ENCODE data around the gene EPHA5. TPM values are rescaled to one million over a fixed set of nuclear protein-coding genes. Genes with fewer than 3 reads are reported as not detected.

Gene EPHA5
- total RNA-seq, 1 experiment from 2014 or later: not detected

DNA sequence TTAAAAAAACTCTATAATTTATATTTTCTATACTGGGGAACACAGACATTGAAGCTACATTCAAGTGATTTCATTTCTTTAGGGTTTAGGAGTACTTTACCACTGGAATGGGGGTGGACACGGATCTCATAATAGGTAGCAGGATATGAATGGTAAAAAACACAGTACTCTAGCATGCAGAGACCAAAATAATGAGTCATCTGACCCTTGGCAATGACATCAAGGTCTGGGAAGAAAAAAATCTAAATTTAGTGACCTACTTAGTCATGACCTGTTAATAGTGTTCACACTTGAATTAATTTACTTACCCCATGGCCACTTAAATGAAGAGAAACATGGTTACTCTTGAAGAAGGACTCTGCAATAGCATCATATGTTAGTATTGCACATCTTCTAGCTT is 187.9 kb downstream of the EPHA5 start:
- Histone ChIP-seq H3K27me3 (ENCODE audit: insufficient read depth, low read length) (no peaks in the 10 kb centered on the region), H3K14ac (ENCODE audit: insufficient read depth, low read length) (no peak overlapping the region), H3K79me1 (ENCODE audit: insufficient read depth, low read depth, low read length, poor library complexity, severe bottlenecking) (no peaks in the 10 kb centered on the region), H3K4me1 (ENCODE audit: insufficient read depth, low read length) (no peaks in the 10 kb centered on the region), H3K18ac (ENCODE audit: insufficient read length, low read depth, low read length) (no peak overlapping the region), H3K79me2 (ENCODE audit: insufficient read depth, low read length) (no peaks in the 10 kb centered on the region), H2BK12ac (ENCODE audit: insufficient read length, low read depth, low read length) (no peak overlapping the region), H3K4ac (ENCODE audit: low read depth, low read length) (no peak overlapping the region), H4K91ac (ENCODE audit: insufficient read length, low read depth, low read length) (no peak overlapping the region), H3K56ac (ENCODE audit: insufficient read length, low read depth, low read length) (no peak overlapping the region), H3K9ac (ENCODE audit: extremely low read depth, insufficient read length, low read length) (no peak overlapping the region), H4K8ac (replicated peaks; ENCODE audit: insufficient read length, low read depth, low read length) (no peak overlapping the region), H2AK5ac (ENCODE audit: insufficient read length, low read length) (no peak overlapping the region), H2BK120ac (ENCODE audit: low read depth, low read length, poor library complexity, severe bottlenecking) (no peak overlapping the region), H3K23ac (ENCODE audit: insufficient read length, low read depth, low read length) (no peak overlapping the region), H2BK15ac (ENCODE audit: low read depth, low read length) (no peak overlapping the region), H3K4me2 (ENCODE audit: insufficient read depth, insufficient read length, low read length) (no peak overlapping the region), H3K9me3 (ENCODE audit: control insufficient read depth, low read depth, low read length) (no peaks in the 10 kb centered on the region), H4K20me1 (ENCODE audit: control insufficient read depth, insufficient read depth, insufficient read length) (no peaks in the 10 kb centered on the region), H4K5ac (ENCODE audit: insufficient read length, low read depth, low read length) (no peak overlapping the region), H3K23me2 (ENCODE audit: insufficient read length, low read depth, low read length, poor library complexity, severe bottlenecking) (no peaks in the 10 kb centered on the region), H2AFZ (ENCODE audit: low read length) (no peak overlapping the region), H2BK20ac (ENCODE audit: low read depth, low read length, poor library complexity, severe bottlenecking) (no peak overlapping the region), H3K27ac (ENCODE audit: insufficient read length, low read depth, low read length) (no peak overlapping the region), H3T11ph (ENCODE audit: low read length) (no peak overlapping the region), H2BK5ac (ENCODE audit: insufficient read length, low read length) (no peak overlapping the region)
- no peak overlapping the region for H3K27ac Mint-ChIP-seq
- no peaks in the 10 kb centered on the region for H3K36me3 Mint-ChIP-seq (ENCODE audit: insufficient read depth in 1 of 3, low read depth in 3 of 3)
- no peaks in the 10 kb centered on the region for H3K9me3 Mint-ChIP-seq
- TF ChIP-seq, protein P1, sequence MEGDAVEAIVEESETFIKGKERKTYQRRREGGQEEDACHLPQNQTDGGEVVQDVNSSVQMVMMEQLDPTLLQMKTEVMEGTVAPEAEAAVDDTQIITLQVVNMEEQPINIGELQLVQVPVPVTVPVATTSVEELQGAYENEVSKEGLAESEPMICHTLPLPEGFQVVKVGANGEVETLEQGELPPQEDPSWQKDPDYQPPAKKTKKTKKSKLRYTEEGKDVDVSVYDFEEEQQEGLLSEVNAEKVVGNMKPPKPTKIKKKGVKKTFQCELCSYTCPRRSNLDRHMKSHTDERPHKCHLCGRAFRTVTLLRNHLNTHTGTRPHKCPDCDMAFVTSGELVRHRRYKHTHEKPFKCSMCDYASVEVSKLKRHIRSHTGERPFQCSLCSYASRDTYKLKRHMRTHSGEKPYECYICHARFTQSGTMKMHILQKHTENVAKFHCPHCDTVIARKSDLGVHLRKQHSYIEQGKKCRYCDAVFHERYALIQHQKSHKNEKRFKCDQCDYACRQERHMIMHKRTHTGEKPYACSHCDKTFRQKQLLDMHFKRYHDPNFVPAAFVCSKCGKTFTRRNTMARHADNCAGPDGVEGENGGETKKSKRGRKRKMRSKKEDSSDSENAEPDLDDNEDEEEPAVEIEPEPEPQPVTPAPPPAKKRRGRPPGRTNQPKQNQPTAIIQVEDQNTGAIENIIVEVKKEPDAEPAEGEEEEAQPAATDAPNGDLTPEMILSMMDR (conservative IDR thresholded peaks at IDR 0.05): no peak
- 0 out of 4 replicates have a peak, but pooled peaks cover 0 to under 1% of the 10 kb centered on the region in 2 experiments for H3K4me1 Mint-ChIP-seq
- no peak for DNase-seq
- H3K27me3 Mint-ChIP-seq (ENCODE audit: low read depth): no peaks in the 10 kb centered on the region
- H3K4me3 Mint-ChIP-seq: no peak overlapping the region
- no CpG with 5 or more reads among the region's 1 CpG for WGBS (ENCODE audit: extremely low coverage, insufficient read length, low lambda C conversion rate)
